A549 (cell line): ENCODE measurements around the gene ASTE1. TPM values are rescaled to one million over a fixed set of nuclear protein-coding genes. Genes with fewer than 3 reads are reported as not detected.

ENCODE experiments used
- ATAC-seq, 2 experiments: fragments of 200-7000 bp in 1 of 2; fragments of >200 bp in 1 of 2; cut with Nextera tagmentation in 1 of 2; cut with Tn5 transposase in 1 of 2; 3 replicates each; pipeline versions ENCODE4 v1.8.0 to v1.9.1; 2018 to 2020; ENCODE audit warnings: mild to moderate bottlenecking in 1 of 2, moderate library complexity in 1 of 2
- CTCF ChIA-PET: fragments of 300-600 bp; sonication (Branson Sonifier 250); formaldehyde crosslinking; extraction: SDS; loops from one replicate; lab custom pipeline; 2021; ENCODE audit warnings: antibody characterized with exemption, inconsistent platforms; lab: Yijun Ruan, JAX
- POLR2A ChIA-PET: fragments of 350-600 bp; formaldehyde crosslinking; extraction: SDS; loops from one replicate; lab custom pipeline; 2021; ENCODE audit warnings: antibody characterized with exemption, inconsistent platforms; lab: Yijun Ruan, JAX
- DNase-seq, 2 experiments: peaks; one replicate each; pipeline versions ENCODE4 v3.0.0 to v3.0.0-alpha.2; 2011 to 2016; ENCODE audit warnings: low read depth in 1 of 2, low spot score in 1 of 2
- FAIRE-seq: peaks from 2 replicates; lab custom pipeline; 2011; peaks lifted over from hg19 to GRCh38; lab: Jason Lieb, UNC
- H3K27ac ChIP-seq, 2 experiments: fragments of >200 bp; sonication (Bioruptor Twin); formaldehyde crosslinking; 3 replicates each; pipeline ENCODE4 v1.5.1; 2016 to 2017
- H3K4me1 ChIP-seq: fragments of >200 bp; sonication (Bioruptor Twin); formaldehyde crosslinking; 3 replicates; pipeline ENCODE4 v1.6.1; 2016
- H3K4me2 ChIP-seq: fragments of >200 bp; sonication (Bioruptor Twin); formaldehyde crosslinking; 3 replicates; pipeline ENCODE4 v1.6.1; 2016
- H3K4me3 ChIP-seq: fragments of >200 bp; sonication (Bioruptor Twin); formaldehyde crosslinking; 3 replicates; pipeline ENCODE4 v1.5.1; 2016
- H3K9me3 ChIP-seq: fragments of >200 bp; sonication (Bioruptor Twin); formaldehyde crosslinking; 3 replicates; pipeline ENCODE4 v1.6.1; 2016
- BHLHE40 ChIP-seq: IDR thresholded peaks from 2 replicates; pipeline ENCODE4 v1.6.1; 2012; ENCODE audit warnings: low read depth, low read length, inconsistent platforms
- E2F6 ChIP-seq: IDR thresholded peaks from 2 replicates; pipeline ENCODE4 v1.6.1; 2012; ENCODE audit warnings: low read depth, borderline replicate concordance
- EP300 ChIP-seq, 2 experiments: fragments of >200 bp; sonication (Bioruptor Twin); formaldehyde crosslinking; IDR thresholded peaks; 2 replicates in 1 of 2; 3 replicates in 1 of 2; pipeline ENCODE4 v1.6.1; 2016 to 2017
- FOSB ChIP-seq: fragments of 250-450 bp; sonication (Bioruptor Pico); IDR thresholded peaks from 2 replicates; pipeline ENCODE4 v1.5.0; 2020; ENCODE audit warnings: mild to moderate bottlenecking, moderate library complexity
- FOSL2 ChIP-seq, 2 experiments: fragments of 450-650 bp in 1 of 2; fragments of >200 bp in 1 of 2; sonication (Bioruptor Twin) in 1 of 2; formaldehyde crosslinking; IDR thresholded peaks; 2 replicates each; pipeline versions ENCODE4 v1.5.0 to v1.6.1; 2016 to 2020; ENCODE audit warnings: mild to moderate bottlenecking in 1 of 2, moderate library complexity in 1 of 2
- FOXS1 ChIP-seq: fragments of 250-450 bp; sonication (Bioruptor Pico); IDR thresholded peaks from 2 replicates; pipeline ENCODE4 v1.5.0; 2020; ENCODE audit warnings: mild to moderate bottlenecking, moderate library complexity
- GATA3 ChIP-seq: IDR thresholded peaks from 2 replicates; pipeline ENCODE4 v1.6.1; 2012; ENCODE audit warnings: borderline replicate concordance
- HEYL ChIP-seq: fragments of 250-450 bp; sonication (Bioruptor Pico); IDR thresholded peaks from 2 replicates; pipeline ENCODE4 v1.8.0; 2021; ENCODE audit warnings: mild to moderate bottlenecking, moderate library complexity
- HOXB13 ChIP-seq: fragments of 250-450 bp; sonication (Bioruptor Pico); IDR thresholded peaks from 2 replicates; pipeline ENCODE4 v1.5.0; 2020; ENCODE audit warnings: low read depth, mild to moderate bottlenecking, moderate library complexity
- JUN ChIP-seq, 2 experiments: fragments of >200 bp; sonication (Bioruptor Twin); formaldehyde crosslinking; IDR thresholded peaks; 2 replicates in 1 of 2; 3 replicates in 1 of 2; pipeline ENCODE4 v1.6.1; 2016 to 2017
- JUNB ChIP-seq: fragments of >200 bp; sonication (Bioruptor Twin); formaldehyde crosslinking; IDR thresholded peaks from 2 replicates; pipeline ENCODE4 v1.6.1; 2016
- MYC ChIP-seq: IDR thresholded peaks from 2 replicates; pipeline ENCODE4 v1.6.1; 2012; ENCODE audit warnings: mild to moderate bottlenecking, inconsistent platforms, low read length, improper control_type of control experiment, borderline replicate concordance
- PHF8 ChIP-seq: fragments of 200-600 bp; sonication (generic); IDR thresholded peaks from 2 replicates; pipeline ENCODE4 v1.6.1; 2016; ENCODE audit warnings: low read depth, mild to moderate bottlenecking, antibody characterized with exemption, moderate library complexity, borderline replicate concordance
- POLR2A ChIP-seq: IDR thresholded peaks from 2 replicates; pipeline ENCODE4 v1.6.1; 2012; ENCODE audit warnings: mild to moderate bottlenecking, low read length
- POLR2AphosphoS2 ChIP-seq: conservative IDR thresholded peaks from 2 replicates; pipeline ENCODE4 v1.6.1; 2012; ENCODE audit warnings: low read length, improper control_type of control experiment, inconsistent platforms
- RARB ChIP-seq: fragments of 250-450 bp; sonication (Bioruptor Pico); IDR thresholded peaks from 2 replicates; pipeline ENCODE4 v1.8.0; 2021; ENCODE audit warnings: mild to moderate bottlenecking, moderate library complexity
- RCOR1 ChIP-seq: fragments of 150-350 bp; IDR thresholded peaks from 2 replicates; pipeline ENCODE4 v1.6.1; 2014; ENCODE audit warnings: antibody characterized with exemption, low read length, low read depth
- RNF2 ChIP-seq: fragments of 200-600 bp; sonication (generic); IDR thresholded peaks from 2 replicates; pipeline ENCODE4 v1.6.1; 2016; ENCODE audit warnings: low read depth, mild to moderate bottlenecking, antibody characterized with exemption, moderate library complexity, borderline replicate concordance
- SMC3 ChIP-seq: fragments of >200 bp; sonication (Bioruptor Twin); formaldehyde crosslinking; IDR thresholded peaks from 3 replicates; pipeline ENCODE4 v1.6.1; 2018; ENCODE audit warnings: inconsistent platforms
- SREBF2 ChIP-seq: fragments of 450-650 bp; IDR thresholded peaks from 2 replicates; pipeline ENCODE4 v1.6.1; 2014; ENCODE audit warnings: mild to moderate bottlenecking, moderate library complexity
- TP53 ChIP-seq: fragments of 250-450 bp; sonication (Bioruptor Pico); IDR thresholded peaks from 2 replicates; pipeline ENCODE4 v1.5.0; 2021; ENCODE audit warnings: mild to moderate bottlenecking, moderate library complexity
- WGBS: methylation state at CpG from one replicate; pipeline ENCODE4 v1.1.6; 2017; ENCODE audit errors: missing lambda C conversion rate; 5-methylcytosine and 5-hydroxymethylcytosine counted together
- polyA minus RNA-seq: library from RNA; depleted of rRNA, polyadenylated mRNA; stranded (reverse); fragments of >200 nt; gene quantifications from 2 replicates; pipeline ENCODE4 v1.2.3, GENCODE V29; 2011; rRNA and poly(A)+ RNA removed
- polyA plus RNA-seq, 4 experiments: library from polyadenylated mRNA; depleted of rRNA in 3 of 4; stranded (reverse); fragments of >200 nt; fragmentation: RNase III in 1 of 4; extraction: RNeasy Plus Mini Kit Qiagen cat#74134 plus additional on column Dnase treatment in 1 of 4; gene quantifications; 2 replicates in 3 of 4; 3 replicates in 1 of 4; pipeline ENCODE4 v1.2.3, GENCODE V29; 2011 to 2017
- TF ChIP-seq, protein P1 (sequence below): IDR thresholded peaks from 2 replicates; pipeline ENCODE4 v1.6.1; 2012
- TF ChIP-seq, protein P2 (sequence below): fragments of 250-450 bp; sonication (Bioruptor Pico); IDR thresholded peaks from 2 replicates; pipeline ENCODE4 v1.5.0; 2021; ENCODE audit warnings: mild to moderate bottlenecking, moderate library complexity, borderline replicate concordance

The ASTE1 gene
- polyA plus RNA-seq (2011; rRNA removed) (6.9 and 7.1 TPM in 2 replicates), polyA plus RNA-seq (2017; fragmentation: RNase III; extraction: RNeasy Plus Mini Kit Qiagen cat#74134 plus additional on column Dnase treatment) (3.6 to 4.4 TPM (median 3.8 TPM) in 3 replicates), polyA minus RNA-seq (7.8 and 10.4 TPM in 2 replicates)
- 2.5 TPM in 2 replicates for polyA plus RNA-seq (2012; cell fraction: cytosol; rRNA removed)
- 2.1 and 2.5 TPM in 2 replicates for polyA plus RNA-seq (2012; cell fraction: nucleus; rRNA removed)

- DNase-seq, result peak; percentile 58 to 85
- TF ChIP-seq RCOR1 (no peak), SREBF2 (no peak), FOSL2 (IDR thresholded peaks at IDR 0.05) (no peak), FOSL2 (CRISPR knock-in tag; IDR thresholded peaks at IDR 0.05) (no peak), GATA3 (no peak), FOSB (no peak), BHLHE40 (0 out of 2 replicates have a peak, but pooled peaks have one; percentile 23), JUNB (no peak), TP53 (CRISPR knock-in tag) (no peak), PHF8 (no peak), POLR2AphosphoS2 (no peak), RARB (CRISPR knock-in tag) (no peak), EP300 (IDR thresholded peaks at IDR 0.05) (no peak), SMC3 (no peak), POLR2A (peak; percentile 62), RNF2 (no peak), JUN (IDR thresholded peaks at IDR 0.05) (peak in 1 of 2 experiments; percentile 41; a peak in 1 of 5 replicates), E2F6 (peak; percentile 89), HOXB13 (0 out of 2 replicates have a peak, but pooled peaks have one; percentile 6), FOXS1 (no peak), HEYL (CRISPR knock-in tag) (no peak), MYC (no peak)
- TF ChIP-seq, protein P1, sequence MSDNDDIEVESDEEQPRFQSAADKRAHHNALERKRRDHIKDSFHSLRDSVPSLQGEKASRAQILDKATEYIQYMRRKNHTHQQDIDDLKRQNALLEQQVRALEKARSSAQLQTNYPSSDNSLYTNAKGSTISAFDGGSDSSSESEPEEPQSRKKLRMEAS, result peak; percentile 68
- TF ChIP-seq, protein P2, sequence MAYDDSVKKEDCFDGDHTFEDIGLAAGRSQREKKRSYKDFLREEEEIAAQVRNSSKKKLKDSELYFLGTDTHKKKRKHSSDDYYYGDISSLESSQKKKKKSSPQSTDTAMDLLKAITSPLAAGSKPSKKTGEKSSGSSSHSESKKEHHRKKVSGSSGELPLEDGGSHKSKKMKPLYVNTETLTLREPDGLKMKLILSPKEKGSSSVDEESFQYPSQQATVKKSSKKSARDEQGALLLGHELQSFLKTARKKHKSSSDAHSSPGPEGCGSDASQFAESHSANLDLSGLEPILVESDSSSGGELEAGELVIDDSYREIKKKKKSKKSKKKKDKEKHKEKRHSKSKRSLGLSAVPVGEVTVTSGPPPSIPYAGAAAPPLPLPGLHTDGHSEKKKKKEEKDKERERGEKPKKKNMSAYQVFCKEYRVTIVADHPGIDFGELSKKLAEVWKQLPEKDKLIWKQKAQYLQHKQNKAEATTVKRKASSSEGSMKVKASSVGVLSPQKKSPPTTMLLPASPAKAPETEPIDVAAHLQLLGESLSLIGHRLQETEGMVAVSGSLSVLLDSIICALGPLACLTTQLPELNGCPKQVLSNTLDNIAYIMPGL (CRISPR knock-in tag), result no peak
- TF ChIP-seq, all 56 proteins: peak for 6
- peak; percentile 99 for ATAC-seq
- CTCF ChIA-PET, result no interaction called here
- H3K9me3 ChIP-seq, result no peaks in the 10 kb centered on the region
- peak within 1 kb of the TSS; percentile 84 to 90 for H3K27ac ChIP-seq
- WGBS, result 3% methylated on average over 12 of the region's 56 CpGs
- peak within 1 kb of the TSS; percentile 87 for H3K4me2 ChIP-seq
- H3K4me1 ChIP-seq, result peaks cover 13% of the 10 kb centered on the region; the same call in 2 of the 3 replicates
- POLR2A ChIA-PET, result interaction anchor here (1.2 to 1.7 kb wide), 2 partner anchors 10 to 133 kb away, joined by 3 to 6 read pairs; partner anchors contain the start of gene ATP2C1
- no peak for FAIRE-seq
- H3K4me3 ChIP-seq, result peak within 1 kb of the TSS; percentile 61
These were observed at the start of gene ASTE1, which contains the start of gene NEK11 for GRCh38 chr3:131026321-131027151. Gene ASTE1 (minus strand): TSS chr3:131026825. CDS start chr3:131025306, 1,519 bp downstream. Gene NEK11 (plus strand): TSS chr3:131026877. CDS start chr3:131029709, 2,832 bp downstream.
